ENCODE results near the gene ABITRAM. TPM values are rescaled to one million over a fixed set of nuclear protein-coding genes. Genes with fewer than 3 reads are reported as not detected.
A peak's percentile ranks its signal among the peaks of the same experiment; 100 is the strongest.

The ABITRAM gene
- total RNA-seq, 4 donors from 2014 or later = 7.5 to 10.9 (median 8.1) TPM

- no peaks in the 10 kb centered on the region for H3K27me3 ChIP-seq
- H3K9me3 ChIP-seq = no peaks in the 10 kb centered on the region
- no peak overlapping the region for H3K4me3 ChIP-seq
- DNase-seq (no peak), ATAC-seq (no peak)
- H3K36me3 ChIP-seq = peaks cover 0 to 3% of the 10 kb centered on the region in 2 donors
- intact Hi-C loops (cut with DNase I; ENCODE audit: low total_unique reads) (no loop called here), in situ Hi-C loops (cut with MboI; ENCODE audit: low sequenced_read_pairs in 4 of 4) (loop anchor here in 1 of 4 donors (25.0 kb wide), 1 partner anchor 110 kb away; the partner anchor contains the start of genes ACTL7A and ACTL7B)
- TF ChIP-seq POLR2A (IDR thresholded peaks at IDR 0.05) = no peak
- TF ChIP-seq, protein P1, sequence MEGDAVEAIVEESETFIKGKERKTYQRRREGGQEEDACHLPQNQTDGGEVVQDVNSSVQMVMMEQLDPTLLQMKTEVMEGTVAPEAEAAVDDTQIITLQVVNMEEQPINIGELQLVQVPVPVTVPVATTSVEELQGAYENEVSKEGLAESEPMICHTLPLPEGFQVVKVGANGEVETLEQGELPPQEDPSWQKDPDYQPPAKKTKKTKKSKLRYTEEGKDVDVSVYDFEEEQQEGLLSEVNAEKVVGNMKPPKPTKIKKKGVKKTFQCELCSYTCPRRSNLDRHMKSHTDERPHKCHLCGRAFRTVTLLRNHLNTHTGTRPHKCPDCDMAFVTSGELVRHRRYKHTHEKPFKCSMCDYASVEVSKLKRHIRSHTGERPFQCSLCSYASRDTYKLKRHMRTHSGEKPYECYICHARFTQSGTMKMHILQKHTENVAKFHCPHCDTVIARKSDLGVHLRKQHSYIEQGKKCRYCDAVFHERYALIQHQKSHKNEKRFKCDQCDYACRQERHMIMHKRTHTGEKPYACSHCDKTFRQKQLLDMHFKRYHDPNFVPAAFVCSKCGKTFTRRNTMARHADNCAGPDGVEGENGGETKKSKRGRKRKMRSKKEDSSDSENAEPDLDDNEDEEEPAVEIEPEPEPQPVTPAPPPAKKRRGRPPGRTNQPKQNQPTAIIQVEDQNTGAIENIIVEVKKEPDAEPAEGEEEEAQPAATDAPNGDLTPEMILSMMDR (IDR thresholded peaks at IDR 0.05 in 4 of 5, conservative IDR thresholded peaks at IDR 0.05 in 1 of 5) = no peak
- H3K27ac ChIP-seq = no peak overlapping the region
- peaks cover 8 to 9% of the 10 kb centered on the region in 2 donors for H3K4me1 ChIP-seq
Measured at GRCh38 chr9:108972626-108973209, 38.5 kb downstream of the ABITRAM start.

DNA sequence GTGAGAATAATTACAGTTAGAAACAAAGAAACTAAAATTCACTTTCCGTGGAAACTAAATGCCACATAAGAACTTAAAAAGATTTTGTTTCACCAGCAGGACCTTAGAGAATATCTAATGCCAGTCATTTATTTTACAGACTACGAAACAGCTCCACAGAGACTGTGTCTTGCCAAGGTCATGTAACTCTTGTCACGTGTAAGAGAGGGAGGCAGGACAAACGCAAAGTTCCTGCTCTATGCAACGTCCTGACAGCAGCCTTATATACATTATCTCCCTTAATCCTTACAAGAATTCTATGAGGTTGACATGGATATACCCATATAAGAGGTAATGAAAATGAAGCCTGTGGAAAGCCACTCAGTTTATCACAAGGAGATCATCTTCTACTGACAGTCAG, 39.7 kb downstream of the ABITRAM start:
- ATAC-seq (peak; percentile 39 to 60), DNase-seq (no peak)
- intact Hi-C loops (cut with DNase I; ENCODE audit: low total_unique reads) (no loop called here), in situ Hi-C loops (cut with MboI; ENCODE audit: low sequenced_read_pairs in 4 of 4) (loop anchor here in 1 of 4 donors (25.0 kb wide), 1 partner anchor 112 kb away; the partner anchor contains the start of genes ACTL7A and ACTL7B)
- Histone ChIP-seq H3K27ac (no peak overlapping the region), H3K4me3 (no peak overlapping the region), H3K36me3 (peaks cover 2 to 12% of the 10 kb centered on the region in 2 donors), H3K27me3 (no peaks in the 10 kb centered on the region), H3K4me1 (peaks cover 8 to 9% of the 10 kb centered on the region in 2 donors), H3K9me3 (no peaks in the 10 kb centered on the region)
- TF ChIP-seq, protein P1 (IDR thresholded peaks at IDR 0.05 in 4 of 5, conservative IDR thresholded peaks at IDR 0.05 in 1 of 5) = no peak
- TF ChIP-seq POLR2A (IDR thresholded peaks at IDR 0.05) = no peak

DNA sequence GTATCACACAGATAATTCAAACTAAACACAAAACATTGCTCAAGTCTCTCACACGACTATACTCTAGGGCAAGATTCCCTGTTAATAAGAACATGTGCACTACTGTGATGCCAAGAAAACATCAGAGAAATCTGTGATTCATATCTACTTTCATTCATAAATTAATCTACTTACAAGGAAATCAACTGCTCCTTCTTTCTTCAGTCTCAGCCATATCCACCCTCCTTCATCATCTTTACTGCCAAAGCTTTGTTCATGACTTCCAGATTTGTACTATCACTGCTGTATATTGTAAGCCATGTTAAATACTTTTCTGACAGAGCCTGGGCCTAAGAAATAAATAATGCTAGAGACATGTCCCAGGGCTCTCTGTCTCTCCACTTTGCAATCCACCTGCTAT, 44.0 kb downstream of the ABITRAM start:
- peaks cover 2 to 21% of the 10 kb centered on the region in 2 donors for H3K36me3 ChIP-seq
- intact Hi-C loops (cut with DNase I; ENCODE audit: low total_unique reads) = no loop called here
- no peak overlapping the region for H3K27ac ChIP-seq
- no peaks in the 10 kb centered on the region for H3K9me3 ChIP-seq
- H3K4me3 ChIP-seq = no peak overlapping the region
- no peak for TF ChIP-seq POLR2A (IDR thresholded peaks at IDR 0.05)
- TF ChIP-seq, protein P1 (IDR thresholded peaks at IDR 0.05 in 4 of 5, conservative IDR thresholded peaks at IDR 0.05 in 1 of 5) = no peak
- no peaks in the 10 kb centered on the region for H3K27me3 ChIP-seq
- ATAC-seq (no peak), DNase-seq (no peak)
- in situ Hi-C loops (cut with MboI; ENCODE audit: low sequenced_read_pairs in 4 of 4) = no loop called here
- peaks cover 8 to 9% of the 10 kb centered on the region in 2 donors for H3K4me1 ChIP-seq

DNA sequence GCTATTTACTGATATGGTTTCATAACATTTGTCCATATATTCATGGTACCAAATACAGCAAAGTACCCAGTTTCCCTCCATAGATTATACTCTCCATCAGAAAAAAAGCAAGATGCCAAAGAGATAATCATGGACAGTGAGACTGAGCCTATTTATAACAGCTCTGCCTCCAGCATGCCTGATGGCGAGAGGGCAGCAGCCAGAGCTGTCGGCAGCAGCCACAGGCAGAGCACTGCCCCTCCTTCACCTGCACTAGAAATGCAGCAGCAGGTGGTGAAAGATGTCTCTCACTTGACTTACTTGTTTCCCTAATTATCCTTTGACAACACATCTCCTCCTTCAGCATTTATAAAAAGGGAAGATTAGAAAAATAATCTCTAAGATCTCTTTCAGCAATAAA, 46.7 kb downstream of the ABITRAM start:
- TF ChIP-seq, protein P1 (IDR thresholded peaks at IDR 0.05 in 4 of 5, conservative IDR thresholded peaks at IDR 0.05 in 1 of 5) = no peak
- no peak for TF ChIP-seq POLR2A (IDR thresholded peaks at IDR 0.05)
- in situ Hi-C loops (cut with MboI; ENCODE audit: low sequenced_read_pairs in 4 of 4) = no loop called here
- no peak for DNase-seq
- Histone ChIP-seq H3K4me3 (no peak overlapping the region), H3K4me1 (no peaks in the 10 kb centered on the region), H3K27ac (no peak overlapping the region), H3K27me3 (no peaks in the 10 kb centered on the region), H3K9me3 (no peaks in the 10 kb centered on the region), H3K36me3 (peaks cover 2 to 18% of the 10 kb centered on the region in 2 donors)
- ATAC-seq = peak in 1 of 2 donors; percentile 46
- intact Hi-C loops (cut with DNase I; ENCODE audit: low total_unique reads) = no loop called here
